HEK293 (cell line): ENCODE results near the gene FDX1.

Source experiments
- CTCF ChIA-PET: fragments of 350-600 bp; formaldehyde crosslinking; extraction: SDS; loops from one replicate; lab custom pipeline; 2021; ENCODE audit warnings: antibody characterized with exemption; lab: Yijun Ruan, JAX
- POLR2A ChIA-PET: fragments of 300-600 bp; formaldehyde crosslinking; extraction: SDS; loops from one replicate; lab custom pipeline; 2020; ENCODE audit warnings: antibody characterized with exemption, inconsistent platforms; lab: Yijun Ruan, JAX
- H3K27ac ChIP-seq: fragments of 200-500 bp; sonication (Bioruptor generic); 2 replicates; pipeline ENCODE4 v1.5.1; 2014; ENCODE audit warnings: low read depth, low read length, control low read depth, inconsistent platforms; ENCODE audit errors: extremely low read depth
- H3K36me3 ChIP-seq, 2 experiments: fragments of 200-500 bp in 1 of 2; sonication (Bioruptor generic) in 1 of 2; 1 replicate in 1 of 2; 2 replicates in 1 of 2; pipeline ENCODE4 v1.5.1; 2014 to 2017; ENCODE audit warnings: inconsistent platforms in 2 of 2, low read length in 2 of 2; ENCODE audit not compliant: control insufficient read depth in 2 of 2, insufficient read depth in 1 of 2
- H3K4me1 ChIP-seq: fragments of 200-500 bp; sonication (Bioruptor generic); 2 replicates; pipeline ENCODE4 v1.5.1; 2014; ENCODE audit warnings: mild to moderate bottlenecking, low read length, inconsistent platforms; ENCODE audit not compliant: control insufficient read depth, insufficient read depth
- H3K4me3 ChIP-seq: 2 replicates; pipeline ENCODE4 v1.5.1; 2011; ENCODE audit warnings: low read depth, mild to moderate bottlenecking, control low read depth, low read length, moderate library complexity
- H3K9me3 ChIP-seq: fragments of 200-500 bp; sonication (Bioruptor generic); 2 replicates; pipeline ENCODE4 v1.5.1; 2014; ENCODE audit warnings: low read depth, low read length, inconsistent platforms; ENCODE audit not compliant: control insufficient read depth, insufficient read depth
- HOXD13 ChIP-seq: sonication (generic); formaldehyde crosslinking; IDR thresholded peaks from 2 replicates; pipeline ENCODE4 v1.8.0; 2022; ENCODE audit warnings: missing genetic modification reagents, borderline replicate concordance
- SCRT2 ChIP-seq: fragments of 450-650 bp; formaldehyde crosslinking; IDR thresholded peaks from 2 replicates; pipeline ENCODE4 v1.5.1; 2016; ENCODE audit warnings: missing biosample characterization, missing genetic modification characterization
- ZFP41 ChIP-seq: fragments of 450-650 bp; formaldehyde crosslinking; IDR thresholded peaks from 2 replicates; pipeline ENCODE4 v1.5.1; 2016; ENCODE audit warnings: missing biosample characterization, missing genetic modification characterization, borderline replicate concordance
- ZIC2 ChIP-seq: fragments of 450-650 bp; formaldehyde crosslinking; IDR thresholded peaks from 2 replicates; pipeline ENCODE4 v1.5.1; 2016; ENCODE audit warnings: missing biosample characterization, missing genetic modification characterization
- ZNF155 ChIP-seq: fragments of 450-650 bp; formaldehyde crosslinking; IDR thresholded peaks from 2 replicates; pipeline ENCODE4 v1.5.1; 2016; ENCODE audit warnings: missing biosample characterization, missing genetic modification characterization
- ZNF223 ChIP-seq: fragments of 450-650 bp; formaldehyde crosslinking; IDR thresholded peaks from 2 replicates; pipeline ENCODE4 v1.5.1; 2016; ENCODE audit warnings: missing biosample characterization, missing genetic modification characterization
- ZNF501 ChIP-seq: fragments of 450-650 bp; formaldehyde crosslinking; IDR thresholded peaks from 2 replicates; pipeline ENCODE4 v1.5.1; 2016; ENCODE audit warnings: missing biosample characterization, missing genetic modification characterization
- ZNF549 ChIP-seq: fragments of 450-650 bp; IDR thresholded peaks from 2 replicates; pipeline ENCODE4 v1.5.1; 2018; ENCODE audit warnings: missing biosample characterization, missing genetic modification characterization, mild to moderate bottlenecking, inconsistent platforms, moderate library complexity
- ZSCAN16 ChIP-seq: fragments of 450-650 bp; formaldehyde crosslinking; IDR thresholded peaks from 2 replicates; pipeline ENCODE4 v1.5.1; 2016; ENCODE audit warnings: missing biosample characterization, missing genetic modification characterization
- TF ChIP-seq, protein P1 (sequence below): fragments of 450-650 bp; formaldehyde crosslinking; optimal IDR thresholded peaks from 2 replicates; pipeline ENCODE3; 2016; ENCODE audit warnings: missing biosample characterization, mild to moderate bottlenecking, missing genetic modification characterization
- TF ChIP-seq, protein P2 (sequence below): fragments of 450-650 bp; formaldehyde crosslinking; IDR thresholded peaks from 2 replicates; pipeline ENCODE4 v1.5.1; 2016; ENCODE audit warnings: missing biosample characterization, missing genetic modification characterization
- TF ChIP-seq, protein P3 (sequence below): IDR thresholded peaks from 2 replicates; pipeline ENCODE4 v1.6.1; 2011; ENCODE audit warnings: mild to moderate bottlenecking, low read depth, low read length, borderline replicate concordance
- TF ChIP-seq, protein P4 (sequence below): fragments of 450-650 bp; formaldehyde crosslinking; IDR thresholded peaks from 2 replicates; pipeline ENCODE4 v1.5.1; 2016; ENCODE audit warnings: missing biosample characterization, missing genetic modification characterization
- TF ChIP-seq, protein P5 (sequence below): fragments of 450-650 bp; formaldehyde crosslinking; IDR thresholded peaks from 2 replicates; pipeline ENCODE4 v1.5.1; 2016; ENCODE audit warnings: missing biosample characterization, missing genetic modification characterization, borderline replicate concordance
- TF ChIP-seq, protein P6 (sequence below): fragments of 450-650 bp; formaldehyde crosslinking; IDR thresholded peaks from 2 replicates; pipeline ENCODE4 v1.5.1; 2016; ENCODE audit warnings: missing biosample characterization, missing genetic modification characterization

The FDX1 gene

DNA sequence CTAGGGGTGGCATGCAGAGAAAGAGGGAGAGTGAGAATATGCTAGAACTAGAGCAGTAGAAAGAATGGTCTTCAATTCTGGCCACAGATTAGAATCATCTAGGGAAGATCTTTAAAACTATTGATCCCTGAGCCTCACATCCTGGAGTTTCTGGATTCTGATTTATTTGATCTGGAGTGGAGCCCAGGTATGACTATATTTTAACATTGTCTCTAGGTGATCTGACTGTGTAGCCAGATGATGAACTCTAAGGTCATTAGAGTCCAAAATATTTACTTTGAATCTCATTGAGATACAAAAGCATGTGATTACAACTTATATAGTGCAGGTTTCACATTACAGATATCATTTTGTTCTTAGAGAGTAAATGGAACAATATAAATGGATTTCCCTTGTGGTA is 79.7 kb downstream of the FDX1 start:
- POLR2A ChIA-PET = no interaction called here
- no peaks in the 10 kb centered on the region for H3K9me3 ChIP-seq
- TF ChIP-seq SCRT2 (tag by site-specific recombination) (no peak), ZNF501 (no peak), ZNF155 (tag by site-specific recombination) (no peak)
- TF ChIP-seq, protein P1, sequence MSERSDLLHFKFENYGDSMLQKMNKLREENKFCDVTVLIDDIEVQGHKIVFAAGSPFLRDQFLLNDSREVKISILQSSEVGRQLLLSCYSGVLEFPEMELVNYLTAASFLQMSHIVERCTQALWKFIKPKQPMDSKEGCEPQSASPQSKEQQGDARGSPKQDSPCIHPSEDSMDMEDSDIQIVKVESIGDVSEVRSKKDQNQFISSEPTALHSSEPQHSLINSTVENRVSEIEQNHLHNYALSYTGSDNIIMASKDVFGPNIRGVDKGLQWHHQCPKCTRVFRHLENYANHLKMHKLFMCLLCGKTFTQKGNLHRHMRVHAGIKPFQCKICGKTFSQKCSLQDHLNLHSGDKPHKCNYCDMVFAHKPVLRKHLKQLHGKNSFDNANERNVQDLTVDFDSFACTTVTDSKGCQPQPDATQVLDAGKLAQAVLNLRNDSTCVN (tag by site-specific recombination) = no peak
- TF ChIP-seq, all 188 proteins: peak for 0
- no peak overlapping the region for H3K4me3 ChIP-seq
- no peaks in the 10 kb centered on the region for H3K36me3 ChIP-seq
- H3K27ac ChIP-seq = no peak overlapping the region
- CTCF ChIA-PET = no interaction called here
- no peaks in the 10 kb centered on the region for H3K4me1 ChIP-seq

DNA sequence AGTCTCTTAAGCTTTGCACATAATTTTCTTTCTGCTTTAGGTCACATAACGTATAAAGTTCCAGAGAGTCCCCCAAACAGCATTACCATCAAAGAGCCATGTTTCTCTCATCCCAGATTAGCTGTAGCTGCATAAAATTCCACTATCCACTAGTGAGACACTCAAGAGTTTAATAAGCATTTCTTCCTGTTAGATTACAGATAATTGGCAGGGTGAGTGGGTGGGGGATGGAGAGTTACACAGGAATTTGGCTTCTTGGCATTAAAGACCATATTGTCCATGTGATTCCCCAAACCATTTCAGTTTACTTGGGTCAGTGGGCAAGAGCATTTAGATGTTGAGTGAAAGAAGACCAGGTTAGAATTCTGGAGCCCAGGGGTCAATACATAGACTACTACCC is 82.3 kb downstream of the FDX1 start:
- H3K4me1 ChIP-seq = no peaks in the 10 kb centered on the region
- no peaks in the 10 kb centered on the region for H3K36me3 ChIP-seq
- H3K27ac ChIP-seq = no peak overlapping the region
- POLR2A ChIA-PET = no interaction called here
- TF ChIP-seq ZNF223 = no peak
- TF ChIP-seq, protein P2, sequence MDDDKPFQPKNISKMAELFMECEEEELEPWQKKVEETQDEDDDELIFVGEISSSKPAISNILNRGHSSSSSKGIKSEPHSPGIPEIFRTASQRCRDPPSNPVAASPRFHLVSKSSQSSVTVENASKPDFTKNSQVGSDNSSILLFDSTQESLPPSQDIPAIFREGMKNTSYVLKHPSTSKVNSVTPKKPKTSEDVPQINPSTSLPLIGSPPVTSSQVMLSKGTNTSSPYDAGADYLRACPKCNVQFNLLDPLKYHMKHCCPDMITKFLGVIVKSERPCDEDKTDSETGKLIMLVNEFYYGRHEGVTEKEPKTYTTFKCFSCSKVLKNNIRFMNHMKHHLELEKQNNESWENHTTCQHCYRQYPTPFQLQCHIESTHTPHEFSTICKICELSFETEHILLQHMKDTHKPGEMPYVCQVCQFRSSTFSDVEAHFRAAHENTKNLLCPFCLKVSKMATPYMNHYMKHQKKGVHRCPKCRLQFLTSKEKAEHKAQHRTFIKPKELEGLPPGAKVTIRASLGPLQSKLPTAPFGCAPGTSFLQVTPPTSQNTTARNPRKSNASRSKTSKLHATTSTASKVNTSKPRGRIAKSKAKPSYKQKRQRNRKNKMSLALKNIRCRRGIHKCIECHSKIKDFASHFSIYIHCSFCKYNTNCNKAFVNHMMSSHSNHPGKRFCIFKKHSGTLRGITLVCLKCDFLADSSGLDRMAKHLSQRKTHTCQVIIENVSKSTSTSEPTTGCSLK (tag by site-specific recombination) = no peak
- TF ChIP-seq ZIC2 (tag by site-specific recombination) = no peak
- TF ChIP-seq HOXD13 (CRISPR knock-in tag) = no peak
- TF ChIP-seq, protein P1 (tag by site-specific recombination) = no peak
- no peak for TF ChIP-seq ZNF549
- TF ChIP-seq ZFP41 = no peak
- TF ChIP-seq, protein P3, sequence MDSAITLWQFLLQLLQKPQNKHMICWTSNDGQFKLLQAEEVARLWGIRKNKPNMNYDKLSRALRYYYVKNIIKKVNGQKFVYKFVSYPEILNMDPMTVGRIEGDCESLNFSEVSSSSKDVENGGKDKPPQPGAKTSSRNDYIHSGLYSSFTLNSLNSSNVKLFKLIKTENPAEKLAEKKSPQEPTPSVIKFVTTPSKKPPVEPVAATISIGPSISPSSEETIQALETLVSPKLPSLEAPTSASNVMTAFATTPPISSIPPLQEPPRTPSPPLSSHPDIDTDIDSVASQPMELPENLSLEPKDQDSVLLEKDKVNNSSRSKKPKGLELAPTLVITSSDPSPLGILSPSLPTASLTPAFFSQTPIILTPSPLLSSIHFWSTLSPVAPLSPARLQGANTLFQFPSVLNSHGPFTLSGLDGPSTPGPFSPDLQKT = no peak
- TF ChIP-seq, protein P4, sequence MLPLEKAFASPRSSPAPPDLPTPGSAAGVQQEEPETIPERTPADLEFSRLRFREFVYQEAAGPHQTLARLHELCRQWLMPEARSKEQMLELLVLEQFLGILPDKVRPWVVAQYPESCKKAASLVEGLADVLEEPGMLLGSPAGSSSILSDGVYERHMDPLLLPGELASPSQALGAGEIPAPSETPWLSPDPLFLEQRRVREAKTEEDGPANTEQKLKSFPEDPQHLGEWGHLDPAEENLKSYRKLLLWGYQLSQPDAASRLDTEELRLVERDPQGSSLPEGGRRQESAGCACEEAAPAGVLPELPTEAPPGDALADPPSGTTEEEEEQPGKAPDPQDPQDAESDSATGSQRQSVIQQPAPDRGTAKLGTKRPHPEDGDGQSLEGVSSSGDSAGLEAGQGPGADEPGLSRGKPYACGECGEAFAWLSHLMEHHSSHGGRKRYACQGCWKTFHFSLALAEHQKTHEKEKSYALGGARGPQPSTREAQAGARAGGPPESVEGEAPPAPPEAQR (tag by site-specific recombination) = no peak
- TF ChIP-seq, protein P5, sequence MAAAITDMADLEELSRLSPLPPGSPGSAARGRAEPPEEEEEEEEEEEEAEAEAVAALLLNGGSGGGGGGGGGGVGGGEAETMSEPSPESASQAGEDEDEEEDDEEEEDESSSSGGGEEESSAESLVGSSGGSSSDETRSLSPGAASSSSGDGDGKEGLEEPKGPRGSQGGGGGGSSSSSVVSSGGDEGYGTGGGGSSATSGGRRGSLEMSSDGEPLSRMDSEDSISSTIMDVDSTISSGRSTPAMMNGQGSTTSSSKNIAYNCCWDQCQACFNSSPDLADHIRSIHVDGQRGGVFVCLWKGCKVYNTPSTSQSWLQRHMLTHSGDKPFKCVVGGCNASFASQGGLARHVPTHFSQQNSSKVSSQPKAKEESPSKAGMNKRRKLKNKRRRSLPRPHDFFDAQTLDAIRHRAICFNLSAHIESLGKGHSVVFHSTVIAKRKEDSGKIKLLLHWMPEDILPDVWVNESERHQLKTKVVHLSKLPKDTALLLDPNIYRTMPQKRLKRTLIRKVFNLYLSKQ (tag by site-specific recombination) = no peak
- TF ChIP-seq, protein P6, sequence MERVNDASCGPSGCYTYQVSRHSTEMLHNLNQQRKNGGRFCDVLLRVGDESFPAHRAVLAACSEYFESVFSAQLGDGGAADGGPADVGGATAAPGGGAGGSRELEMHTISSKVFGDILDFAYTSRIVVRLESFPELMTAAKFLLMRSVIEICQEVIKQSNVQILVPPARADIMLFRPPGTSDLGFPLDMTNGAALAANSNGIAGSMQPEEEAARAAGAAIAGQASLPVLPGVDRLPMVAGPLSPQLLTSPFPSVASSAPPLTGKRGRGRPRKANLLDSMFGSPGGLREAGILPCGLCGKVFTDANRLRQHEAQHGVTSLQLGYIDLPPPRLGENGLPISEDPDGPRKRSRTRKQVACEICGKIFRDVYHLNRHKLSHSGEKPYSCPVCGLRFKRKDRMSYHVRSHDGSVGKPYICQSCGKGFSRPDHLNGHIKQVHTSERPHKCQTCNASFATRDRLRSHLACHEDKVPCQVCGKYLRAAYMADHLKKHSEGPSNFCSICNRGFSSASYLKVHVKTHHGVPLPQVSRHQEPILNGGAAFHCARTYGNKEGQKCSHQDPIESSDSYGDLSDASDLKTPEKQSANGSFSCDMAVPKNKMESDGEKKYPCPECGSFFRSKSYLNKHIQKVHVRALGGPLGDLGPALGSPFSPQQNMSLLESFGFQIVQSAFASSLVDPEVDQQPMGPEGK (tag by site-specific recombination) = no peak
- TF ChIP-seq ZSCAN16 (tag by site-specific recombination) = no peak
- no peak overlapping the region for H3K4me3 ChIP-seq
- CTCF ChIA-PET = no interaction called here
- H3K9me3 ChIP-seq = no peaks in the 10 kb centered on the region
